HCEC 1CT (cell line): ENCODE results near the gene ASIC5.
"Not testable (repeated sequence)": the region's sequence is repeated elsewhere in the genome, so short reads cannot be mapped to it uniquely, and the experiment has no call there.

ENCODE experiments used
- DNase-seq: peaks from one replicate; pipeline ENCODE4 v3.0.0-alpha.2; 2017

The ASIC5 gene

GRCh38 chr4:155866177-155866576 is at the start of gene ASIC5:
Gene ASIC5, minus strand, starts transcription at chr4:155866277. Its CDS starts 51 bp downstream, at chr4:155866226.
- no peak for DNase-seq

- no peak for DNase-seq
These were observed 48.7 kb upstream of the ASIC5 start for GRCh38 chr4:155914782-155915181.

GRCh38 chr4:155911905-155912304 is 45.8 kb upstream of the ASIC5 start:
- no peak for DNase-seq

- no peak for DNase-seq
These were observed 43.6 kb upstream of the ASIC5 start for GRCh38 chr4:155909615-155910226.

- DNase-seq = no peak
These were observed 42.4 kb upstream of the ASIC5 start for GRCh38 chr4:155908187-155909139.

- no peak for DNase-seq
These were observed 41.5 kb upstream of the ASIC5 start for GRCh38 chr4:155907556-155907955.

- DNase-seq = peak; percentile 75
These were observed 40.6 kb upstream of the ASIC5 start for GRCh38 chr4:155906554-155907247.

- no peak for DNase-seq
These were observed 38.3 kb upstream of the ASIC5 start for GRCh38 chr4:155904331-155904730.

- no peak for DNase-seq
These were observed 37.4 kb upstream of the ASIC5 start, which contains the start of gene TDO2 for GRCh38 chr4:155903453-155903852. Gene TDO2, plus strand, starts transcription at chr4:155903696. Its CDS starts 63 bp downstream, at chr4:155903759.

GRCh38 chr4:155901013-155901412 is 34.9 kb upstream of the ASIC5 start:
- DNase-seq = no peak

- peak; percentile 67 for DNase-seq
These were observed 34.3 kb upstream of the ASIC5 start for GRCh38 chr4:155900381-155900780.

GRCh38 chr4:155899891-155900290 is 33.8 kb upstream of the ASIC5 start:
- DNase-seq = no peak

GRCh38 chr4:155898371-155898770 is 32.3 kb upstream of the ASIC5 start:
- DNase-seq = not testable (repeated sequence)

- DNase-seq = no peak
These were observed 25.0 kb upstream of the ASIC5 start for GRCh38 chr4:155891058-155891457.

GRCh38 chr4:155889946-155890345 is 23.9 kb upstream of the ASIC5 start:
- DNase-seq = no peak

GRCh38 chr4:155889031-155889793 is 23.1 kb upstream of the ASIC5 start:
- peak; percentile 83 for DNase-seq

GRCh38 chr4:155887847-155888570 is 21.9 kb upstream of the ASIC5 start:
- DNase-seq = no peak

- DNase-seq = no peak
These were observed 21.0 kb upstream of the ASIC5 start for GRCh38 chr4:155887045-155887444.

- no peak for DNase-seq
These were observed 19.6 kb upstream of the ASIC5 start for GRCh38 chr4:155885666-155886065.

- DNase-seq = no peak
These were observed 17.8 kb upstream of the ASIC5 start for GRCh38 chr4:155883895-155884294.

- no peak for DNase-seq
These were observed 15.5 kb upstream of the ASIC5 start for GRCh38 chr4:155881555-155881954.

- no peak for DNase-seq
These were observed 13.7 kb upstream of the ASIC5 start for GRCh38 chr4:155879767-155880166.
